HepG2 (cell line): ENCODE results near the gene APBA3. TPM values are rescaled to one million over a fixed set of nuclear protein-coding genes. Genes with fewer than 3 reads are reported as not detected.

Source experiments
- ATAC-seq: fragments of 200-7000 bp; cut with Tn5 transposase; 3 replicates; pipeline ENCODE4 v1.9.1; 2020; ENCODE audit warnings: mild to moderate bottlenecking, moderate library complexity
- BruUV-seq: library from RNA; stranded (reverse); fragments of 400-500 nt; replicated peaks from 2 replicates; lab custom pipeline; 2021; lab: Mats Ljungman, UMichigan
- CTCF ChIA-PET: fragments of 300-600 bp; formaldehyde crosslinking; extraction: SDS; loops from one replicate; lab custom pipeline; 2021; ENCODE audit warnings: low total read pairs, inconsistent platforms, low intra/inter-chr PET ratio; lab: Yijun Ruan, JAX
- POLR2A ChIA-PET: fragments of 350-600 bp; sonication (Branson Sonifier 250); formaldehyde crosslinking; loops from one replicate; lab custom pipeline; 2020; ENCODE audit warnings: antibody characterized with exemption, inconsistent platforms; lab: Yijun Ruan, JAX
- DNase-seq: peaks from one replicate; pipeline ENCODE4 v3.0.0-alpha.2; 2015; ENCODE audit warnings: low spot score
- FAIRE-seq: peaks from 3 replicates; lab custom pipeline; 2011; peaks lifted over from hg19 to GRCh38; lab: Jason Lieb, UNC
- H2AFZ ChIP-seq: one replicate; pipeline ENCODE4 v1.6.1; 2011; ENCODE audit warnings: low read length, inconsistent platforms
- H3K27ac ChIP-seq: fragments of 300-600 bp; 3 replicates; pipeline ENCODE4 v1.8.0; 2011; ENCODE audit warnings: mixed run types, mild to moderate bottlenecking, mixed read lengths, low read length, inconsistent platforms; ENCODE audit not compliant: insufficient read depth; ENCODE audit errors: extremely low read length
- H3K27me3 ChIP-seq, 2 experiments: fragments of 200-600 bp in 1 of 2; 2 replicates in 1 of 2; 3 replicates in 1 of 2; pipeline versions ENCODE4 v1.6.0 to v1.8.0; 2011; ENCODE audit warnings: low read length in 2 of 2, mild to moderate bottlenecking in 2 of 2, moderate library complexity in 2 of 2, inconsistent platforms in 1 of 2; ENCODE audit not compliant: insufficient read depth in 2 of 2, control insufficient read depth in 1 of 2
- H3K36me3 ChIP-seq, 2 experiments: fragments of 200-600 bp in 1 of 2; replicated peaks in 1 of 2; 2 replicates in 1 of 2; 3 replicates in 1 of 2; pipeline versions ENCODE4 v1.5.1 to v1.8.0; 2011; ENCODE audit warnings: low read length in 2 of 2, inconsistent platforms in 1 of 2; ENCODE audit not compliant: insufficient read depth in 2 of 2, control insufficient read depth in 1 of 2
- H3K4me1 ChIP-seq: 2 replicates; pipeline ENCODE4 v1.5.1; 2012; ENCODE audit warnings: low read length, inconsistent platforms; ENCODE audit not compliant: insufficient read depth
- H3K4me2 ChIP-seq: 2 replicates; pipeline ENCODE4 v1.6.0; 2011; ENCODE audit warnings: low read depth, low read length, inconsistent platforms
- H3K4me3 ChIP-seq, 3 experiments: fragments of 200-600 bp in 1 of 3; sonication (generic), shearing (Covaris generic) in 1 of 3; replicated peaks in 1 of 3; 2 replicates each; pipeline ENCODE4 v1.5.1; 2011 to 2016; ENCODE audit warnings: low read length in 3 of 3, inconsistent platforms in 2 of 3, low read depth in 2 of 3, mild to moderate bottlenecking in 2 of 3, control low read depth in 1 of 3, mixed read lengths in 1 of 3; ENCODE audit not compliant: insufficient read depth in 1 of 3
- H3K79me2 ChIP-seq: one replicate; pipeline ENCODE4 v1.6.1; 2011; ENCODE audit warnings: low read length, inconsistent platforms; ENCODE audit not compliant: insufficient read depth
- H3K9ac ChIP-seq: 2 replicates; pipeline ENCODE4 v1.6.0; 2011; ENCODE audit warnings: mild to moderate bottlenecking, low read depth, low read length, inconsistent platforms; ENCODE audit not compliant: insufficient read depth
- H3K9me3 ChIP-seq: 2 replicates; pipeline ENCODE4 v1.5.1; 2012; ENCODE audit warnings: mild to moderate bottlenecking, low read length
- H4K20me1 ChIP-seq: 2 replicates; pipeline ENCODE4 v1.6.0; 2011; ENCODE audit warnings: inconsistent platforms, mild to moderate bottlenecking, low read length, moderate library complexity; ENCODE audit not compliant: insufficient read depth
- DNMT1 ChIP-seq: sonication (generic); formaldehyde crosslinking; IDR thresholded peaks from 2 replicates; pipeline ENCODE4 v1.5.1; 2020; ENCODE audit warnings: mild to moderate bottlenecking, missing genetic modification reagents
- ZFX ChIP-seq: sonication (generic); formaldehyde crosslinking; IDR thresholded peaks from 2 replicates; pipeline ENCODE4 v1.4.0; 2020; ENCODE audit warnings: mild to moderate bottlenecking, low read depth, missing genetic modification reagents, moderate library complexity
- ZMYM3 ChIP-seq: sonication (generic); formaldehyde crosslinking; IDR thresholded peaks from 2 replicates; pipeline ENCODE4 v1.5.1; 2020; ENCODE audit warnings: mild to moderate bottlenecking, missing genetic modification reagents
- ZMYM4 ChIP-seq: sonication (generic); formaldehyde crosslinking; IDR thresholded peaks from 2 replicates; pipeline ENCODE4 v1.8.1; 2023; ENCODE audit warnings: mild to moderate bottlenecking, missing genetic modification reagents
- ZNF629 ChIP-seq: sonication (generic); formaldehyde crosslinking; conservative IDR thresholded peaks from 2 replicates; pipeline ENCODE4 v1.5.0; 2020; ENCODE audit warnings: missing genetic modification reagents
- ZNF672 ChIP-seq: sonication (generic); formaldehyde crosslinking; IDR thresholded peaks from 2 replicates; pipeline ENCODE4 v1.8.1; 2022; ENCODE audit warnings: missing genetic modification reagents
- WGBS: methylation state at CpG from one replicate; pipeline ENCODE4 v1.1.6; 2017; ENCODE audit warnings: low lambda C conversion rate; 5-methylcytosine and 5-hydroxymethylcytosine counted together
- in situ Hi-C: cut with HindIII; loops from 2 replicates; pipeline ENCODE4 v1.10.0; 2017; ENCODE audit warnings: low pct_unique_long_range_greater_than_20kb; ENCODE audit not compliant: extremely low pct_ligation_motif_present
- intact Hi-C: fragments of 100-400 bp; cut with micrococcal nuclease; formaldehyde crosslinking; loops from one replicate; pipeline ENCODE4 v1.10.0; 2022; ENCODE audit not compliant: unreplicated experiment
- polyA plus RNA-seq, 8 experiments: library from polyadenylated mRNA; depleted of rRNA in 3 of 8; stranded (reverse) in 7 of 8; unstranded in 1 of 8; fragments of >200 nt; fragmentation: Illumina TruSeq in 4 of 8; extraction: Trizol in 4 of 8; gene quantifications; 2 replicates each; pipeline versions ENCODE4 v1.2.1 to v1.2.3, GENCODE V29; 2011 to 2016; ENCODE audit warnings: low read depth in 4 of 8, missing spikeins in 1 of 8, mixed read lengths in 1 of 8; ENCODE audit not compliant: insufficient read depth in 1 of 8
- total RNA-seq, 5 experiments: library from RNA; depleted of rRNA; stranded (reverse); fragments of >200 nt; fragmentation: Illumina TruSeq; extraction: Trizol; gene quantifications; 2 replicates each; pipeline ENCODE4 v1.2.3, GENCODE V29; 2016; ENCODE audit warnings: low read depth in 1 of 5
- TF ChIP-seq, protein P1 (sequence below): sonication (generic); formaldehyde crosslinking; IDR thresholded peaks from 2 replicates; pipeline ENCODE4 v1.5.0; 2020; ENCODE audit warnings: mild to moderate bottlenecking, missing genetic modification reagents

APBA3 gene
- total and polyA plus RNA-seq, 2 of the 13 experiments (the other 11 are each of a cell fraction or from before 2014, with no cell fraction given), result 14.2 to 14.3 TPM

- ChIA-PET POLR2A (no interaction called here), CTCF (no interaction called here)
- BruUV-seq, result no TSS peak
- no peak for FAIRE-seq
- no peak for DNase-seq
- Histone ChIP-seq H4K20me1 (no peaks in the 10 kb centered on the region), H3K36me3 (no peaks in the 10 kb centered on the region), H2AFZ (no peak overlapping the region), H3K27me3 (no peaks in the 10 kb centered on the region; a peak in 1 of 5 replicates), H3K4me2 (no peak overlapping the region), H3K9me3 (no peaks in the 10 kb centered on the region), H3K79me2 (no peaks in the 10 kb centered on the region), H3K9ac (no peak overlapping the region), H3K4me1 (peaks cover 44% of the 10 kb centered on the region), H3K27ac (no peak overlapping the region)
- intact Hi-C loops (no loop called here), in situ Hi-C loops (no loop called here)
- TF ChIP-seq ZNF672 (CRISPR knock-in tag), result no peak
- TF ChIP-seq ZNF629 (CRISPR knock-in tag), result peak; percentile 95
- peak; percentile 87 for TF ChIP-seq ZMYM3
- TF ChIP-seq, all 625 proteins: peak for 2
- no peak overlapping the region for H3K4me3 ChIP-seq
- no peak for ATAC-seq
- 90% methylated on average over 2 of the region's 16 CpGs for WGBS
These were observed 45.3 kb downstream of the APBA3 start for GRCh38 chr19:3716147-3716668.

DNA sequence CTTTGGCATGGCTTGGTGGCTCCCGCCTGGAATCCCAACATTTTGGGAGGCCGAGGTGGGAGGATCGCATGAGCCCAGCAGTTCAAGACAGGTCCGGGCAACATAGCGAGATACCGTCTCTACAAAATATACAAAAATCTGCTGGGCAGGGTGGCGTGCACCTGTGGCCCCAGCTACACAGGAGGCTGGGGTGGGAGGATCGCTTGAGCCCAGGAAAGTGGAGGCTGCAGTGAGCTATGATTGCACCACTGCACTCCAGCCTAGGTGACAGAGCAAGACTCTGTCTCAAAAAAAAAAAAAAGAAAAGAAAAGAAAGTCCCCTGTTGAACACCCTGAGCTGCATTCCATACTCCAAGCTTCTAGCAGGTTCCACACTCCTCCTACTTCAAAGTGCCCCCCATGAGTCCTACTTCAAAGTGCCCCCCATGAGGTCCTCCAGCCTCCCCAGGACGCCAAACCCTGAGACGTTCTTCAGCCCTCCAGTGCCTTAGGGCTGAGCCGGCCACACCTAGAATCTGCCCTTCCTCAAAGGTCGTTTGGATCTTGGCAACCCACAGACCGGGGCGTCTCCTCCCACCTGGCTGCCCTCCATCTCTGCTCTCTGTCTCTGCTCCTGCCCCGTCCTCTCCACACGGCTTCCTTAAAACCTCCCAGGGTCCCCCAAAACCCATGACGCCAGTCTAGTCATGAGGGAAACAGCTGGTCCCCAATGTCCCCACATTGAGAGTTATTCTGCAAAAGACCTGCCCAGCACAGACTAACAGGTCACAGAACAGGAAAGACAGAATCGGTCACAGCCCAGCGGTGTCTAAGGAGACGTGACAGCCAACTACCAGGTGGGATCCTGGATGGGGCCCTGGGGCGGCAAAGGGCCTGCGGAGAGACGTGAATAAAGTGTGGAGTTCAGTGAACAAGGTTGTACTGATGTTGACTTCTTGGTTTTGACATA lies 48.6 kb downstream of the APBA3 start:
- H3K4me1 ChIP-seq, result peaks cover 52% of the 10 kb centered on the region
- no peak for TF ChIP-seq DNMT1
- TF ChIP-seq ZFX (CRISPR knock-in tag), result no peak
- TF ChIP-seq ZMYM4 (CRISPR knock-in tag), result no peak
- TF ChIP-seq, protein P1, sequence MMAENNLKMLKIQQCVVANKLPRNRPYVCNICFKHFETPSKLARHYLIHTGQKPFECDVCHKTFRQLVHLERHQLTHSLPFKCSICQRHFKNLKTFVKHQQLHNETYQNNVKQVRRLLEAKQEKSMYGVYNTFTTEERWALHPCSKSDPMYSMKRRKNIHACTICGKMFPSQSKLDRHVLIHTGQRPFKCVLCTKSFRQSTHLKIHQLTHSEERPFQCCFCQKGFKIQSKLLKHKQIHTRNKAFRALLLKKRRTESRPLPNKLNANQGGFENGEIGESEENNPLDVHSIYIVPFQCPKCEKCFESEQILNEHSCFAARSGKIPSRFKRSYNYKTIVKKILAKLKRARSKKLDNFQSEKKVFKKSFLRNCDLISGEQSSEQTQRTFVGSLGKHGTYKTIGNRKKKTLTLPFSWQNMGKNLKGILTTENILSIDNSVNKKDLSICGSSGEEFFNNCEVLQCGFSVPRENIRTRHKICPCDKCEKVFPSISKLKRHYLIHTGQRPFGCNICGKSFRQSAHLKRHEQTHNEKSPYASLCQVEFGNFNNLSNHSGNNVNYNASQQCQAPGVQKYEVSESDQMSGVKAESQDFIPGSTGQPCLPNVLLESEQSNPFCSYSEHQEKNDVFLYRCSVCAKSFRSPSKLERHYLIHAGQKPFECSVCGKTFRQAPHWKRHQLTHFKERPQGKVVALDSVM (CRISPR knock-in tag), result peak; percentile 93
- TF ChIP-seq, all 625 proteins: peak for 1
- peak overlapping the region; percentile 48 for H3K27ac ChIP-seq
- ChIA-PET POLR2A (no interaction called here), CTCF (no interaction called here)
- WGBS, result 60% methylated on average over 23 of the region's 23 CpGs
- H3K4me3 ChIP-seq, result no peak overlapping the region
- H3K27me3 ChIP-seq, result no peaks in the 10 kb centered on the region
- H3K36me3 ChIP-seq, result no peaks in the 10 kb centered on the region
- H4K20me1 ChIP-seq, result no peaks in the 10 kb centered on the region
- in situ Hi-C loops (no loop called here), intact Hi-C loops (no loop called here)
- FAIRE-seq (no peak), ATAC-seq (no peak), DNase-seq (no peak)
- H2AFZ ChIP-seq, result no peak overlapping the region
- H3K4me2 ChIP-seq, result no peak overlapping the region
- H3K79me2 ChIP-seq, result no peaks in the 10 kb centered on the region
- no peaks in the 10 kb centered on the region for H3K9me3 ChIP-seq
- no peak overlapping the region for H3K9ac ChIP-seq
- BruUV-seq, result no TSS peak
